ENCODE data around the gene LRRC72. TPM values are rescaled to one million over a fixed set of nuclear protein-coding genes. Genes with fewer than 3 reads are reported as not detected.
"Not testable (repeated sequence)": the region's sequence is repeated elsewhere in the genome, so short reads cannot be mapped to it uniquely, and the experiment has no call there.

LRRC72 gene
- total and polyA plus RNA-seq, 2 experiments from 2014 or later = not detected

- Mint-ChIP-seq H3K36me3 (ENCODE audit: low read depth) (no peaks in the 10 kb centered on the region), H3K9me3 (no peaks in the 10 kb centered on the region), H3K4me3 (no peak overlapping the region), H3K4me1 (peaks cover 9% of the 10 kb centered on the region; the same call in 1 of the 3 replicates), H3K27me3 (ENCODE audit: insufficient read depth, low read depth, poor library complexity) (no peaks in the 10 kb centered on the region), H3K27ac (no peak overlapping the region)
- ATAC-seq = no peak
- DNase-seq (ENCODE audit: low spot score) = no peak
- TF ChIP-seq JUNB (IDR thresholded peaks at IDR 0.05; ENCODE audit: unreplicated experiment) = no peak
- TF ChIP-seq CTCF (conservative IDR thresholded peaks at IDR 0.05; ENCODE audit: low read depth in 2 of 2) = no peak
- no peak for TF ChIP-seq ZNF331 (CRISPR knock-in tag; IDR thresholded peaks at IDR 0.05; ENCODE audit: low read depth)
- no peak for TF ChIP-seq CREB1 (CRISPR knock-in tag; IDR thresholded peaks at IDR 0.05; ENCODE audit: low read depth)
- H3K27ac ChIP-seq (ENCODE audit: low read depth) = no peak overlapping the region
- no peak overlapping the region for H3K4me3 ChIP-seq
- H2AFZ ChIP-seq = no peak overlapping the region
- no peaks in the 10 kb centered on the region for H3K36me3 ChIP-seq (ENCODE audit: insufficient read depth)
- no peaks in the 10 kb centered on the region for H3K79me2 ChIP-seq (replicated peaks; ENCODE audit: insufficient read depth)
- no peaks in the 10 kb centered on the region for H4K20me1 ChIP-seq (replicated peaks; ENCODE audit: insufficient read depth)
- peaks cover 8% of the 10 kb centered on the region; the same call in 1 of the 2 replicates for H3K4me1 ChIP-seq (ENCODE audit: insufficient read depth)
- no peaks in the 10 kb centered on the region for H3K27me3 ChIP-seq (ENCODE audit: insufficient read depth)
- H3F3A ChIP-seq (replicated peaks; ENCODE audit: low read depth) = no peaks in the 10 kb centered on the region
- H3K9me2 ChIP-seq (ENCODE audit: insufficient read depth) = peaks cover 6% of the 10 kb centered on the region; the same call in 1 of the 2 replicates
- no peak overlapping the region for H3K4me2 ChIP-seq
Measured at GRCh38 chr7:16515785-16516685, 10.6 kb upstream of the LRRC72 start.

GRCh38 chr7:16519985-16520384 lies 6.6 kb upstream of the LRRC72 start:
- H3K4me3 Mint-ChIP-seq; DNase-seq (ENCODE audit: low spot score); H3K4me1 ChIP-seq (ENCODE audit: insufficient read depth); H3K4me3 ChIP-seq; H3K9me3 Mint-ChIP-seq; H3K36me3 ChIP-seq (ENCODE audit: insufficient read depth); H3K27me3 Mint-ChIP-seq (ENCODE audit: insufficient read depth, low read depth, poor library complexity); H3K27me3 ChIP-seq (ENCODE audit: insufficient read depth); H3K27ac ChIP-seq (ENCODE audit: low read depth); H3K4me2 ChIP-seq; H3K4me1 Mint-ChIP-seq; H3K9me2 ChIP-seq (ENCODE audit: insufficient read depth); H3K27ac Mint-ChIP-seq; H3K36me3 Mint-ChIP-seq (ENCODE audit: low read depth); H2AFZ ChIP-seq; ATAC-seq; H3K79me2 ChIP-seq (replicated peaks; ENCODE audit: insufficient read depth); H4K20me1 ChIP-seq (replicated peaks; ENCODE audit: insufficient read depth); H3F3A ChIP-seq (replicated peaks; ENCODE audit: low read depth): not testable (repeated sequence)

- Histone ChIP-seq H3K4me3 (no peak overlapping the region), H3K4me2 (no peak overlapping the region), H3K27me3 (ENCODE audit: insufficient read depth) (no peaks in the 10 kb centered on the region), H4K20me1 (replicated peaks; ENCODE audit: insufficient read depth) (no peaks in the 10 kb centered on the region), H3K4me1 (ENCODE audit: insufficient read depth) (no peaks in the 10 kb centered on the region), H3K79me2 (replicated peaks; ENCODE audit: insufficient read depth) (no peaks in the 10 kb centered on the region), H3K36me3 (ENCODE audit: insufficient read depth) (no peaks in the 10 kb centered on the region), H3F3A (replicated peaks; ENCODE audit: low read depth) (no peaks in the 10 kb centered on the region), H3K27ac (ENCODE audit: low read depth) (no peak overlapping the region), H3K9me2 (ENCODE audit: insufficient read depth) (no peaks in the 10 kb centered on the region), H2AFZ (no peak overlapping the region)
- Mint-ChIP-seq H3K9me3 (no peaks in the 10 kb centered on the region), H3K4me3 (no peak overlapping the region), H3K27me3 (ENCODE audit: insufficient read depth, low read depth, poor library complexity) (no peaks in the 10 kb centered on the region), H3K4me1 (peaks cover 6% of the 10 kb centered on the region), H3K36me3 (ENCODE audit: low read depth) (no peaks in the 10 kb centered on the region), H3K27ac (no peak overlapping the region)
- no peak for DNase-seq (ENCODE audit: low spot score)
- ATAC-seq = no peak
- no peak for TF ChIP-seq REST (IDR thresholded peaks at IDR 0.05; ENCODE audit: unreplicated experiment)
- TF ChIP-seq JUNB (IDR thresholded peaks at IDR 0.05; ENCODE audit: unreplicated experiment) = no peak
Measured at GRCh38 chr7:16524332-16524731, 2.3 kb upstream of the LRRC72 start.
